ENCODE results near the gene RILPL1. TPM values are rescaled to one million over a fixed set of nuclear protein-coding genes. Genes with fewer than 3 reads are reported as not detected.

RILPL1 gene
- total and polyA plus RNA-seq, 9 of the 15 experiments (the other 6 are each of a cell fraction or from before 2014, with no cell fraction given), result 0.25 to 10.6 (median 8.6) TPM

DNA sequence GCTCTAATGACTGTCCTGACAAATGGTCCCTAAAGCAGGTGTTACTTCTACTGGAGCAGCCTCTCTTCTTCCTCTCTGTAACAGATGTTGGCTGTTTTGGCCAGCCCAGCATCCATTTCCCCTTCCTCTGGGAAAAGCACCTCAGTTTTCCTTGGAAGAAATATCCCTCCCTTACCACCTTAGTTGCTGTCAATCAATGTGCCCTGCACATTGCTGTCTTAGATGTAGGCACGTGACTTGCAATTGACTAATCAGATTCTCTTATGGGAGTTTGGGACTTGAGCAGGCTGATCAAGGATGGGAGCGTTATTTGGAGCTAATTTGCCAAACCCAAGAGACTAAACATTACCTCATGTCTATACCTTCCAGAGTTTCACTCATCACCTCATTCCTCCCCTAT lies 38.9 kb upstream of the RILPL1 start:
- no peaks in the 10 kb centered on the region for H3K27me3 ChIP-seq (ENCODE audit: control insufficient read depth in 2 of 2, insufficient read depth in 2 of 2, low read length in 2 of 2)
- H4K20me1 ChIP-seq (replicated peaks; ENCODE audit: control insufficient read depth, insufficient read depth, low read length), result no peaks in the 10 kb centered on the region
- no TSS peak for BruUV-seq (replicated peaks)
- no peak for DNase-seq (ENCODE audit: extremely low read depth in 1 of 4, low spot score in 3 of 4)
- ChIA-PET CTCF (ENCODE audit: low intra/inter-chr PET ratio) (no interaction called here), POLR2A (interaction anchor here (3.0 kb wide), 1 partner anchor 10 kb away, joined by 13 read pairs; no protein-coding TSS in a partner anchor)
- no peak overlapping the region for H3K9ac ChIP-seq (ENCODE audit: insufficient read depth in 1 of 2, low read depth in 2 of 2, low read length in 2 of 2)
- TF ChIP-seq ZNF57 (CRISPR knock-in tag; IDR thresholded peaks at IDR 0.05) (no peak), SP2 (IDR thresholded peaks at IDR 0.05; ENCODE audit: extremely low read depth, low read depth, low read length, poor library complexity, severe bottlenecking) (no peak), TFE3 (CRISPR knock-in tag; IDR thresholded peaks at IDR 0.05) (peak; percentile 46), RAD51 (IDR thresholded peaks at IDR 0.05; ENCODE audit: borderline replicate concordance, low read depth) (peak; percentile 48; the same call in 1 of the 2 replicates), USF2 (CRISPR knock-in tag; IDR thresholded peaks at IDR 0.05) (peak; percentile 49; the same call in 1 of the 2 replicates)
- TF ChIP-seq, protein P1, sequence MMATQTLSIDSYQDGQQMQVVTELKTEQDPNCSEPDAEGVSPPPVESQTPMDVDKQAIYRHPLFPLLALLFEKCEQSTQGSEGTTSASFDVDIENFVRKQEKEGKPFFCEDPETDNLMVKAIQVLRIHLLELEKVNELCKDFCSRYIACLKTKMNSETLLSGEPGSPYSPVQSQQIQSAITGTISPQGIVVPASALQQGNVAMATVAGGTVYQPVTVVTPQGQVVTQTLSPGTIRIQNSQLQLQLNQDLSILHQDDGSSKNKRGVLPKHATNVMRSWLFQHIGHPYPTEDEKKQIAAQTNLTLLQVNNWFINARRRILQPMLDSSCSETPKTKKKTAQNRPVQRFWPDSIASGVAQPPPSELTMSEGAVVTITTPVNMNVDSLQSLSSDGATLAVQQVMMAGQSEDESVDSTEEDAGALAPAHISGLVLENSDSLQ (IDR thresholded peaks at IDR 0.05), result peak; percentile 73
- TF ChIP-seq, protein P2, sequence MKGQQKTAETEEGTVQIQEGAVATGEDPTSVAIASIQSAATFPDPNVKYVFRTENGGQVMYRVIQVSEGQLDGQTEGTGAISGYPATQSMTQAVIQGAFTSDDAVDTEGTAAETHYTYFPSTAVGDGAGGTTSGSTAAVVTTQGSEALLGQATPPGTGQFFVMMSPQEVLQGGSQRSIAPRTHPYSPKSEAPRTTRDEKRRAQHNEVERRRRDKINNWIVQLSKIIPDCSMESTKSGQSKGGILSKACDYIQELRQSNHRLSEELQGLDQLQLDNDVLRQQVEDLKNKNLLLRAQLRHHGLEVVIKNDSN (CRISPR knock-in tag; IDR thresholded peaks at IDR 0.05), result peak; percentile 68
- no peak overlapping the region for H3K27ac ChIP-seq (ENCODE audit: extremely low read depth, low read depth, low read length)
- ATAC-seq, result no peak
- in situ Hi-C loops (cut with MboI), result no loop called here
- intact Hi-C loops (cut with micrococcal nuclease), result no loop called here
- WGBS (ENCODE audit: insufficient coverage, low coverage, missing lambda C conversion rate), result 19% methylated on average over 2 of the region's 2 CpGs
- FAIRE-seq, result no peak
- peaks cover 0 to 3% of the 10 kb centered on the region in 2 experiments; a peak in 1 of 5 replicates for H3K4me1 ChIP-seq (replicated peaks in 1 of 2; ENCODE audit: control insufficient read depth in 2 of 2, insufficient read depth in 2 of 2, low read length in 2 of 2)
- peak overlapping the region; percentile 88 for H2AFZ ChIP-seq (ENCODE audit: low read depth, low read length)
- H3K36me3 ChIP-seq (ENCODE audit: control insufficient read depth, insufficient read depth, low read length), result no peaks in the 10 kb centered on the region
- no peaks in the 10 kb centered on the region for H3K79me2 ChIP-seq (ENCODE audit: control insufficient read depth, insufficient read depth, low read length)
- no peak overlapping the region for H3K4me3 ChIP-seq
- no peak overlapping the region for H3K4me2 ChIP-seq (ENCODE audit: insufficient read depth, low read length)
- no peaks in the 10 kb centered on the region for H3K9me1 ChIP-seq (ENCODE audit: control insufficient read depth, insufficient read depth, low read length)
- H3K9me3 ChIP-seq (replicated peaks; ENCODE audit: control insufficient read depth, insufficient read depth, low read depth, low read length), result no peaks in the 10 kb centered on the region

Data from K562 (cell line).